ENCODE measurements around the gene ARID1A. TPM values are rescaled to one million over a fixed set of nuclear protein-coding genes. Genes with fewer than 3 reads are reported as not detected.
"Not testable (repeated sequence)": the region's sequence is repeated elsewhere in the genome, so short reads cannot be mapped to it uniquely, and the experiment has no call there.

The ARID1A gene
- total RNA-seq, 4 donors from 2014 or later: 25.8 to 48.4 (median 40.6) TPM

- no peak for DNase-seq (ENCODE audit: low spot score)
- ATAC-seq (ENCODE audit: low FRiP score): no peak
- TF ChIP-seq CTCF (IDR thresholded peaks at IDR 0.05): no peak
Measured at GRCh38 chr1:26719205-26719604, 23.4 kb downstream of the ARID1A start.

- ATAC-seq (ENCODE audit: low FRiP score): no peak
- no peak for TF ChIP-seq CTCF (IDR thresholded peaks at IDR 0.05)
- DNase-seq (ENCODE audit: low spot score): no peak
Measured at GRCh38 chr1:26721669-26722355, 26.0 kb downstream of the ARID1A start.

DNA sequence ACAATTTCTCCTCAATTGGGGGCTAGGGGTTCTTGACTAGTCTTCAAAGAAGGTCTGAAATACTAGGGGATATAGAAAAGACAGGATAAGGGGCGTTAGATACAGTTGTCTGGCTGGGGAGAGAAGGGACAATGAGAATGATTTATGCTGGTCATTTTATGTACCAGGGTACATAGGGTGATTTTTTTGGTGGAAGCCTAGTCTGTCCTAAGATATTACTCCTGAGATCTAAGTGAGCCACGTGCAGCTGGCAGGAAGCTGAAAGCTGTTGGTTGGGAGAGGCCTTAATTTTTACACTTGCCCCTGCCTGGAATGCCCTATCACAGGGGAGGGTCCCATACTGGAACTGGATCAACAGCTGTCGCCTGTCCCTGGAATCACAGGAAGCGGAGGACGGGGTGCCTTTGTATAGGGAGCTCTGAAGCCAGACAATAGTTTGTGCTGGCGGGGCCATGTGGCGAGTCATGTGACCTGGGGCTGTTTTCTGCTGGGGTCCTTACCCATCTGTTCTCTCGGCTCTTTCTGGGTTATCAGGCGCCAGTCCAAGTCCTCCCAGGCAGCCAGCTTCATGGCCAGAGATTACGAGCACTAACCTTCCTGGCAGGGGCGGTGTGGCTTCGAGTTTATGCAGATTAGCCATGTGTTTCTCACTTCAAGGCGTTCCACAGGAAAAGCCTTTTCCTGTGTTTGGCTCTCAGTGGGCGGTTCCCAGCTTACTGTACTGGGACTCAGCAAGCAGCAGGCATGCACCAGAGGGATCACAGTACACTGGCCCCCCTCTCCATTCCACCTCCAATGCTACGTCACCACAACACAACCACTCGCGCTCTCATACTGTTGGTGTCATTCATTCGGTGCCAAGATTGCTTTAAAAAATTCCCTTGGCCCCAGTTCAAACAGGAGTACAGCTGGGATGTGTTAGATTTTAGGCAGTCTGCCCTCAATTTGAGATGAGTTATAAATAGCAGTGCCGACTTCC lies 27.5 kb downstream of the ARID1A start:
- no peak for TF ChIP-seq CTCF (IDR thresholded peaks at IDR 0.05)
- peak; percentile 99 for ATAC-seq (ENCODE audit: low FRiP score)

DNA sequence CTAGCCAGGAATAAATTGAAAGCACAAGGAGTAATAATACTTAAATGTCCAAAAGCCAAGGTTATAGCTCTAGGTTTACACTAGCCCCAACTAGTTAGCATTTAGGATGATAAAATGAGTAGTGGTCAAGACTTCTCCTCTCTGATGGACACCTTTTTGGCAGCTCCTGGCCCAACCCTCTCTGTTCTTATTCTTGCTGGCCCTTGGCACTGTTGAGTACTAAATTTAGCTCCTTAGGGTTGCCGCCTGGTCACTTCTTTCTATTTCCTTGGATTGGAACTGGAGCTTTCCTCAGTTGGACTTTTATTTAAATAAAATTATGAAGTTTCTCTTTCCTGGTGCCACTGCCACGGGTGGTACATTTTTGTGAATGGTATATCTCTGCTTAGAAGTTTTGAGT lies 28.3 kb downstream of the ARID1A start:
- ATAC-seq (ENCODE audit: low FRiP score) (no peak), DNase-seq (ENCODE audit: low spot score) (no peak)
- TF ChIP-seq CTCF (IDR thresholded peaks at IDR 0.05): no peak

More for the DNA sequence above, 27.5 kb downstream of the ARID1A start:
- DNase-seq (ENCODE audit: low spot score): peak; percentile 52

DNA sequence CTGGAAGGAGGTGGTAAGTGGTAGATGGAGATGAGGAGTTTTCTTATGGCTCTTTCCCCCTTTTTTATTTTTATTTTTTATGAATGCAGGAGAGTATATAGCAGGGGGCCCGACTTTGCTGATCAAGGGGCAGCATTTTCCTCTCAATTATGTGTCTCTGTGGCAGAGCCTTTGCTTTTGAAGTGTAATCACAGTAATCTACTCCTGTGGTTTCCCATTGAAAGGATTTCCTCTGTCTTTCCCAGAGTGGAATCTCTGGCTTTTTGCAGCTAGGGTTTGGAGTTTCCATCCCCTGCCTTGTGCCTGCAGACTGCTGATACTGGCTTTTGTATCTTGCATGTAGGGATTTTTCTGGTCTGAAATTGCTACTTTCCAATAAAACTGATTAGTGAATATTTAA lies 29.1 kb downstream of the ARID1A start:
- no peak for TF ChIP-seq CTCF (IDR thresholded peaks at IDR 0.05)
- DNase-seq (ENCODE audit: low spot score) (no peak), ATAC-seq (ENCODE audit: low FRiP score) (no peak)

DNA sequence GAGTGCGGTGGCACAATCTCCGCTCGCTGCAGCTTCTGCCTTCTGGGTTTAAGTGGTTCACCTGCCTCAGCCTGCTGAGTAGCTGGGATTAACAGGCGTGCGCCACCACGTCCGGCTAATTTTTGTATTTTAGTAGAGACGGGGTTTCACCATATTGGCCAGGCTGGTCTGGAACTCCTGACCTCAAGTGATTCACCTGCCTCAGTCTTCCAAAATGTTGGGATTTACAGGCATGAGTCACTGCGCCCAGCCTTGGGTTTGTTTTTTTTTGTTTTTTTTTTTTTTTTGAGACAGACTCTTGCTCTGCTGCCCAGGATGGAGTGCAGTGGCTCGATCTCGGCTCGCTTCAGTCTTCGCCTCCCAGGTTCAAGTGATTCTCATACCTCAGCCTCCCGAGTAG lies 30.1 kb downstream of the ARID1A start:
- DNase-seq (ENCODE audit: low spot score); ATAC-seq (ENCODE audit: low FRiP score): not testable (repeated sequence)

GRCh38 chr1:26726784-26727183 lies 31.0 kb downstream of the ARID1A start:
- no peak for ATAC-seq (ENCODE audit: low FRiP score)
- TF ChIP-seq CTCF (IDR thresholded peaks at IDR 0.05): no peak
- DNase-seq (ENCODE audit: low spot score): no peak
